Small intestine (tissue), 7 donors: ENCODE measurements around the gene COQ8B. TPM values are rescaled to one million over a fixed set of nuclear protein-coding genes. Genes with fewer than 3 reads are reported as not detected.
"Not testable (repeated sequence)": the region's sequence is repeated elsewhere in the genome, so short reads cannot be mapped to it uniquely, and the experiment has no call there.

ENCODE experiments used
- DNase-seq, 2 donors: peaks; one replicate each; pipeline versions ENCODE4 v3.0.0 to v3.0.0-alpha.2; 2013
- FAIRE-seq: peaks from 2 replicates; lab custom pipeline; 2012; peaks lifted over from hg19 to GRCh38; lab: Jason Lieb, UNC
- H3K27ac ChIP-seq, 3 donors: one replicate each; pipeline ENCODE4 v1.5.1; 2013; ENCODE audit warnings: low read length in 2 of 3, mild to moderate bottlenecking in 2 of 3, control low read depth in 1 of 3, inconsistent platforms in 1 of 3, low read depth in 1 of 3, moderate library complexity in 1 of 3
- H3K27me3 ChIP-seq, 3 donors: one replicate each; pipeline ENCODE4 v1.6.1; 2013; ENCODE audit warnings: low read length in 3 of 3, inconsistent platforms in 1 of 3; ENCODE audit not compliant: control insufficient read depth in 3 of 3, insufficient read depth in 3 of 3
- H3K36me3 ChIP-seq, 3 donors: one replicate each; pipeline ENCODE4 v1.6.1; 2013; ENCODE audit warnings: low read length in 3 of 3, inconsistent platforms in 1 of 3, low read depth in 1 of 3, mild to moderate bottlenecking in 1 of 3, moderate library complexity in 1 of 3; ENCODE audit not compliant: control insufficient read depth in 3 of 3, insufficient read depth in 2 of 3
- H3K4me1 ChIP-seq, 3 donors: one replicate each; pipeline ENCODE4 v1.6.1; 2013; ENCODE audit warnings: low read length in 2 of 3, inconsistent platforms in 1 of 3, low read depth in 1 of 3, mild to moderate bottlenecking in 1 of 3, moderate library complexity in 1 of 3; ENCODE audit not compliant: control insufficient read depth in 3 of 3, insufficient read depth in 2 of 3
- H3K4me3 ChIP-seq, 3 donors: one replicate each; pipeline ENCODE4 v1.5.1; 2013; ENCODE audit warnings: low read length in 3 of 3, control low read depth in 1 of 3, inconsistent platforms in 1 of 3, low read depth in 1 of 3, mild to moderate bottlenecking in 1 of 3, moderate library complexity in 1 of 3
- H3K9me3 ChIP-seq, 2 donors: one replicate each; pipeline ENCODE4 v1.6.1; 2013; ENCODE audit warnings: low read depth in 1 of 2, low read length in 1 of 2; ENCODE audit not compliant: control insufficient read depth in 2 of 2, insufficient read depth in 1 of 2
- WGBS, 3 donors: extraction: QIAGEN DNeasy Blood & Tissue Kit; methylation state at CpG; one replicate each; pipeline ENCODE4 v1.1.7; 2013; 5-methylcytosine and 5-hydroxymethylcytosine counted together
- polyA plus RNA-seq, 4 donors: library from polyadenylated mRNA; stranded (reverse) in 3 of 4; unstranded in 1 of 4; fragments of 200-250 nt in 3 of 4; fragments of 120-200 nt in 1 of 4; gene quantifications; one replicate each; pipeline versions ENCODE4 v1.2.1 to v1.2.3, GENCODE V29; 2013
- donor health status: healthy with polysubstance abuse.
- donor health status: control.
- donor health status: control.
- donor health status: Bipolar disorder and iron deficiency.
- donor health status: healthy.

Gene COQ8B
- polyA plus RNA-seq, 4 donors, result 29.2 to 45.5 (median 42.8) TPM

GRCh38 chr19:40730065-40730464 is 13.4 kb upstream of the COQ8B start:
- FAIRE-seq, H3K27me3 ChIP-seq, H3K27ac ChIP-seq, H3K4me3 ChIP-seq, H3K4me1 ChIP-seq, H3K9me3 ChIP-seq: not testable (repeated sequence)
- WGBS, 3 donors, result 60 to 85% (median 68%) methylated on average over 5 of the region's 5 CpGs
- DNase-seq, result peak in 1 of 2 donors; percentile 22
- peaks cover 20 to 91% (median 26%) of the 10 kb centered on the region in 3 donors for H3K36me3 ChIP-seq

- FAIRE-seq (no peak), DNase-seq (no peak)
- Histone ChIP-seq H3K4me1 (peaks cover 0 to 8% (median 6%) of the 10 kb centered on the region in 3 donors), H3K27me3 (no peaks in the 10 kb centered on the region), H3K27ac (no peak overlapping the region), H3K9me3 (peaks cover 0 to 10% of the 10 kb centered on the region in 2 donors), H3K4me3 (no peak overlapping the region), H3K36me3 (peaks cover 24 to 95% (median 26%) of the 10 kb centered on the region in 3 donors)
- WGBS, 3 donors, result 95 to 100% (median 98%) methylated on average over 4 of the region's 4 CpGs
Measured at GRCh38 chr19:40726279-40726678, 9.6 kb upstream of the COQ8B start.

- no peak for DNase-seq
- H3K36me3 ChIP-seq, result peaks cover 16 to 91% (median 16%) of the 10 kb centered on the region in 3 donors
- FAIRE-seq, result no peak
Measured at GRCh38 chr19:40724855-40725254, 8.2 kb upstream of the COQ8B start.

GRCh38 chr19:40724315-40724714 is 7.6 kb upstream of the COQ8B start:
- DNase-seq (no peak), FAIRE-seq (no peak)
- H3K36me3 ChIP-seq, result peaks cover 16 to 89% (median 16%) of the 10 kb centered on the region in 3 donors
- H3K4me3 ChIP-seq, result no peak overlapping the region
- no peaks in the 10 kb centered on the region for H3K27me3 ChIP-seq
- H3K4me1 ChIP-seq, result peaks cover 0 to 24% (median 6%) of the 10 kb centered on the region in 3 donors
- peaks cover 0 to 10% of the 10 kb centered on the region in 2 donors for H3K9me3 ChIP-seq
- H3K27ac ChIP-seq, result no peak overlapping the region
- WGBS, 3 donors, result 89 to 100% (median 92%) methylated on average over 4 of the region's 4 CpGs

More at GRCh38 chr19:40724855-40725254, 8.2 kb upstream of the COQ8B start:
- H3K9me3 ChIP-seq, result peaks cover 0 to 10% of the 10 kb centered on the region in 2 donors
- no peak overlapping the region for H3K27ac ChIP-seq
- 96 to 98% (median 96%) methylated on average over 3 of the region's 3 CpGs for WGBS, 3 donors
- no peak overlapping the region for H3K4me3 ChIP-seq
- peaks cover 0 to 19% (median 6%) of the 10 kb centered on the region in 3 donors for H3K4me1 ChIP-seq
- no peaks in the 10 kb centered on the region for H3K27me3 ChIP-seq

- no peaks in the 10 kb centered on the region for H3K27me3 ChIP-seq
- DNase-seq, result no peak
- H3K4me3 ChIP-seq, result no peak overlapping the region
- peaks cover 0 to 26% (median 6%) of the 10 kb centered on the region in 3 donors for H3K4me1 ChIP-seq
- no peak for FAIRE-seq
- WGBS, 3 donors, result 88 to 94% (median 90%) methylated on average over 5 of the region's 5 CpGs
- peaks cover 0 to 10% of the 10 kb centered on the region in 2 donors for H3K9me3 ChIP-seq
- H3K27ac ChIP-seq, result no peak overlapping the region
- H3K36me3 ChIP-seq, result peaks cover 11 to 84% (median 16%) of the 10 kb centered on the region in 3 donors
Measured at GRCh38 chr19:40723661-40724254, 7.1 kb upstream of the COQ8B start.

- peaks cover 7 to 71% (median 9%) of the 10 kb centered on the region in 3 donors for H3K36me3 ChIP-seq
- H3K27me3 ChIP-seq, result no peaks in the 10 kb centered on the region
- H3K9me3 ChIP-seq, result peaks cover 0 to 6% of the 10 kb centered on the region in 2 donors
- H3K4me3 ChIP-seq, result no peak overlapping the region
- WGBS, 3 donors, result 73 to 84% (median 74%) methylated on average over 9 of the region's 9 CpGs
- FAIRE-seq, result no peak
- DNase-seq, result no peak
- H3K27ac ChIP-seq, result peak overlapping the region in 1 of 3 donors; percentile 75
- H3K4me1 ChIP-seq, result peaks cover 0 to 26% (median 6%) of the 10 kb centered on the region in 3 donors
Measured at GRCh38 chr19:40721936-40722661, 5.4 kb upstream of the COQ8B start.

DNA sequence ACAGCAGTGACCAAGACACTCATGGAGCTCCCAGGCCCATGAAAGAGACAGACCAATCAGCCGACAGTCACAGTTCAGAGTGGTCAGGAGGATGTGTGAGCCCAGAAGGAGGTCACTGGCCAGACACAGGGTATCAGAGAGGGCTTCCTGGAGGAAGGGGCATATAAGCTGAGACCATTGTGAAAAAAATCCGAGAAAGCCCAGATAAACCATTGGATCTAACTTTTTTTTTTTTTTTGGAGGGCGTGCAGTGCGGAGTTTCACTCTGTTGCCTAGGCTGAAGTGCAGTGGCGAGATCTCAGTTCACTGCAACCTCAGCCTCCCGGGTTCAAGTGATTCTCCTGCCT is 4.4 kb upstream of the COQ8B start:
- WGBS, 3 donors, result 77 to 90% (median 87%) methylated on average over 6 of the region's 6 CpGs
- Histone ChIP-seq H3K4me3 (peak overlapping the region in 1 of 3 donors; percentile 88), H3K9me3 (peaks cover 0 to 3% of the 10 kb centered on the region in 2 donors), H3K27ac (peak overlapping the region in 1 of 3 donors; percentile 90), H3K36me3 (peaks cover 7 to 63% (median 7%) of the 10 kb centered on the region in 3 donors), H3K4me1 (peaks cover 0 to 28% (median 6%) of the 10 kb centered on the region in 3 donors), H3K27me3 (no peaks in the 10 kb centered on the region)
- DNase-seq, result no peak
- FAIRE-seq, result no peak

GRCh38 chr19:40719414-40719894 is 2.8 kb upstream of the COQ8B start:
- peaks cover 0 to 40% (median 6%) of the 10 kb centered on the region in 3 donors for H3K4me1 ChIP-seq
- no peaks in the 10 kb centered on the region for H3K27me3 ChIP-seq
- H3K27ac ChIP-seq, result peak overlapping the region; percentile 98 to 99 (median 99)
- peaks cover 0 to 3% of the 10 kb centered on the region in 2 donors for H3K9me3 ChIP-seq
- FAIRE-seq, result no peak
- peaks cover 5 to 46% (median 7%) of the 10 kb centered on the region in 3 donors for H3K36me3 ChIP-seq
- peak overlapping the region in 2 of 3 donors; percentile 88 to 93 for H3K4me3 ChIP-seq
- peak; percentile 31 to 42 for DNase-seq
- WGBS, 3 donors, result 16 to 43% (median 36%) methylated on average over 7 of the region's 7 CpGs
